ENCODE data around the gene ANGEL2.
"Not testable (repeated sequence)": the region's sequence is repeated elsewhere in the genome, so short reads cannot be mapped to it uniquely, and the experiment has no call there.

The ANGEL2 gene

GRCh38 chr1:213051127-213051880, 35.6 kb upstream of the ANGEL2 start, which contains the start of gene RPS6KC1:
Gene RPS6KC1 (plus strand): TSS chr1:213051241. CDS start chr1:213051405, 164 bp downstream.
- H3F3A ChIP-seq (ENCODE audit: insufficient read depth), result no peaks in the 10 kb centered on the region
- H3K9ac ChIP-seq (ENCODE audit: low read length), result peak within 1 kb of the TSS; percentile 72
- H3K4me3 ChIP-seq (ENCODE audit: insufficient read depth, low read length, poor library complexity, severe bottlenecking), result peak within 1 kb of the TSS; percentile 83
- H4K20me1 ChIP-seq (ENCODE audit: low read depth, low read length), result no peaks in the 10 kb centered on the region
- H2AFZ ChIP-seq (ENCODE audit: low read depth, low read length, severe bottlenecking), result peak within 1 kb of the TSS; percentile 97
- H3K9me3 ChIP-seq (ENCODE audit: insufficient read depth, low read length), result no peaks in the 10 kb centered on the region
- H3K9me2 ChIP-seq (replicated peaks; ENCODE audit: insufficient read depth, low read length), result no peaks in the 10 kb centered on the region
- TF ChIP-seq CTCF (IDR thresholded peaks at IDR 0.05; ENCODE audit: insufficient read depth, low read length, poor library complexity, severe bottlenecking) (no peak), EZH2phosphoT487 (conservative IDR thresholded peaks at IDR 0.05; ENCODE audit: low read length) (no peak)
- H3K27me3 ChIP-seq (ENCODE audit: low read length), result no peaks in the 10 kb centered on the region
- peaks cover 24% of the 10 kb centered on the region for H3K79me2 ChIP-seq (ENCODE audit: insufficient read depth, low read length)
- H3K36me3 ChIP-seq (ENCODE audit: low read length), result no peaks in the 10 kb centered on the region; the same call in 1 of the 2 replicates
- H3K4me2 ChIP-seq (ENCODE audit: low read depth, low read length, poor library complexity, severe bottlenecking), result peak within 1 kb of the TSS; percentile 96
- H3K27ac ChIP-seq (ENCODE audit: low read depth, low read length), result no peak within 1 kb of the TSS

GRCh38 chr1:213050745-213051126, 35.1 kb upstream of the ANGEL2 start:
- Histone ChIP-seq H3K36me3 (ENCODE audit: low read length) (no peaks in the 10 kb centered on the region; the same call in 1 of the 2 replicates), H4K20me1 (ENCODE audit: low read depth, low read length) (no peaks in the 10 kb centered on the region), H3F3A (ENCODE audit: insufficient read depth) (no peaks in the 10 kb centered on the region), H3K79me2 (ENCODE audit: insufficient read depth, low read length) (peaks cover 24% of the 10 kb centered on the region), H3K4me3 (ENCODE audit: insufficient read depth, low read length, poor library complexity, severe bottlenecking) (peak overlapping the region; percentile 83), H2AFZ (ENCODE audit: low read depth, low read length, severe bottlenecking) (peak overlapping the region; percentile 97), H3K9me2 (replicated peaks; ENCODE audit: insufficient read depth, low read length) (no peaks in the 10 kb centered on the region), H3K27ac (ENCODE audit: low read depth, low read length) (no peak overlapping the region), H3K4me2 (ENCODE audit: low read depth, low read length, poor library complexity, severe bottlenecking) (peak overlapping the region; percentile 96), H3K9ac (ENCODE audit: low read length) (peak overlapping the region; percentile 72), H3K9me3 (ENCODE audit: insufficient read depth, low read length) (no peaks in the 10 kb centered on the region), H3K27me3 (ENCODE audit: low read length) (no peaks in the 10 kb centered on the region)
- TF ChIP-seq CTCF (IDR thresholded peaks at IDR 0.05; ENCODE audit: insufficient read depth, low read length, poor library complexity, severe bottlenecking) (no peak), EZH2phosphoT487 (conservative IDR thresholded peaks at IDR 0.05; ENCODE audit: low read length) (no peak)

- Histone ChIP-seq H3K79me2 (ENCODE audit: insufficient read depth, low read length) (peaks cover 20% of the 10 kb centered on the region), H2AFZ (ENCODE audit: low read depth, low read length, severe bottlenecking) (peak overlapping the region; percentile 43), H4K20me1 (ENCODE audit: low read depth, low read length) (no peaks in the 10 kb centered on the region), H3F3A (ENCODE audit: insufficient read depth) (no peaks in the 10 kb centered on the region), H3K27ac (ENCODE audit: low read depth, low read length) (no peak overlapping the region), H3K9me2 (replicated peaks; ENCODE audit: insufficient read depth, low read length) (no peaks in the 10 kb centered on the region), H3K9ac (ENCODE audit: low read length) (no peak overlapping the region), H3K27me3 (ENCODE audit: low read length) (no peaks in the 10 kb centered on the region), H3K4me3 (ENCODE audit: insufficient read depth, low read length, poor library complexity, severe bottlenecking) (no peak overlapping the region), H3K36me3 (ENCODE audit: low read length) (no peaks in the 10 kb centered on the region; the same call in 1 of the 2 replicates), H3K9me3 (ENCODE audit: insufficient read depth, low read length) (no peaks in the 10 kb centered on the region), H3K4me2 (ENCODE audit: low read depth, low read length, poor library complexity, severe bottlenecking) (no peak overlapping the region)
- TF ChIP-seq EZH2phosphoT487 (conservative IDR thresholded peaks at IDR 0.05; ENCODE audit: low read length) (no peak), CTCF (IDR thresholded peaks at IDR 0.05; ENCODE audit: insufficient read depth, low read length, poor library complexity, severe bottlenecking) (no peak)
Measured at GRCh38 chr1:213049232-213049631, 33.6 kb upstream of the ANGEL2 start.

- H3K79me2 ChIP-seq (ENCODE audit: insufficient read depth, low read length); H3K36me3 ChIP-seq (ENCODE audit: low read length); H3K27me3 ChIP-seq (ENCODE audit: low read length); H3K27ac ChIP-seq (ENCODE audit: low read depth, low read length); H3K9me3 ChIP-seq (ENCODE audit: insufficient read depth, low read length); H3K9ac ChIP-seq (ENCODE audit: low read length); H3F3A ChIP-seq (ENCODE audit: insufficient read depth); H3K9me2 ChIP-seq (replicated peaks; ENCODE audit: insufficient read depth, low read length); H3K4me3 ChIP-seq (ENCODE audit: insufficient read depth, low read length, poor library complexity, severe bottlenecking); H2AFZ ChIP-seq (ENCODE audit: low read depth, low read length, severe bottlenecking); H4K20me1 ChIP-seq (ENCODE audit: low read depth, low read length); H3K4me2 ChIP-seq (ENCODE audit: low read depth, low read length, poor library complexity, severe bottlenecking): not testable (repeated sequence)
Measured at GRCh38 chr1:213045321-213046226, 29.9 kb upstream of the ANGEL2 start.
